Measurements from ENCODE around the gene PKHD1.

Gene PKHD1

DNA sequence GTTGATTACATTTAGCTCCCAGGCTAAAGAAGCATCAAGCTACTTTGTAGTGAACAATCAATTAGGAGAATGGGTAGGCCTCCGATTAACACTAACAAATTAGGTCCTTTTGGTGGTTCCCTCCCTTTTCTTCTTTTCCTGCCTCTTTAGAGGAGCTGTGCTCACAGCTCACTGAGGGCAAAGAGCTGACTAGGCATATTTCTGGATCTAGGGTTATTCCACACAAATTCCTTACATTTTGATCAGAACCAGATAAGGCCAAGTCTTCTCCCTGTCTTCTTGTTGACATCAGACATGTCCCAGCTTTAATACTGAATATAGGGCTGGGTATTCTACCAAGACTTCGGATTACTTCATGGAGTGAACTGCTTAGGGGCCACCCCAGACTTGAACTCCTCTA lies 119.1 kb downstream of the PKHD1 start:
- no peak for DNase-seq (ENCODE audit: low read depth in 1 of 2, low spot score in 1 of 2)
- no peak overlapping the region for H3K27ac ChIP-seq (replicated peaks)
- no peak overlapping the region for H3K4me3 ChIP-seq (replicated peaks; ENCODE audit: insufficient read depth, low read length)
- TF ChIP-seq, protein P1, sequence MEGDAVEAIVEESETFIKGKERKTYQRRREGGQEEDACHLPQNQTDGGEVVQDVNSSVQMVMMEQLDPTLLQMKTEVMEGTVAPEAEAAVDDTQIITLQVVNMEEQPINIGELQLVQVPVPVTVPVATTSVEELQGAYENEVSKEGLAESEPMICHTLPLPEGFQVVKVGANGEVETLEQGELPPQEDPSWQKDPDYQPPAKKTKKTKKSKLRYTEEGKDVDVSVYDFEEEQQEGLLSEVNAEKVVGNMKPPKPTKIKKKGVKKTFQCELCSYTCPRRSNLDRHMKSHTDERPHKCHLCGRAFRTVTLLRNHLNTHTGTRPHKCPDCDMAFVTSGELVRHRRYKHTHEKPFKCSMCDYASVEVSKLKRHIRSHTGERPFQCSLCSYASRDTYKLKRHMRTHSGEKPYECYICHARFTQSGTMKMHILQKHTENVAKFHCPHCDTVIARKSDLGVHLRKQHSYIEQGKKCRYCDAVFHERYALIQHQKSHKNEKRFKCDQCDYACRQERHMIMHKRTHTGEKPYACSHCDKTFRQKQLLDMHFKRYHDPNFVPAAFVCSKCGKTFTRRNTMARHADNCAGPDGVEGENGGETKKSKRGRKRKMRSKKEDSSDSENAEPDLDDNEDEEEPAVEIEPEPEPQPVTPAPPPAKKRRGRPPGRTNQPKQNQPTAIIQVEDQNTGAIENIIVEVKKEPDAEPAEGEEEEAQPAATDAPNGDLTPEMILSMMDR (IDR thresholded peaks at IDR 0.05; ENCODE audit: insufficient read depth, low read length): no peak
- TF ChIP-seq SPI1 (IDR thresholded peaks at IDR 0.05; ENCODE audit: borderline replicate concordance, low read depth) (no peak), POLR2AphosphoS5 (IDR thresholded peaks at IDR 0.05; ENCODE audit: low read depth) (no peak), GABPA (IDR thresholded peaks at IDR 0.05; ENCODE audit: low read depth) (no peak)
- TF ChIP-seq, protein P2, sequence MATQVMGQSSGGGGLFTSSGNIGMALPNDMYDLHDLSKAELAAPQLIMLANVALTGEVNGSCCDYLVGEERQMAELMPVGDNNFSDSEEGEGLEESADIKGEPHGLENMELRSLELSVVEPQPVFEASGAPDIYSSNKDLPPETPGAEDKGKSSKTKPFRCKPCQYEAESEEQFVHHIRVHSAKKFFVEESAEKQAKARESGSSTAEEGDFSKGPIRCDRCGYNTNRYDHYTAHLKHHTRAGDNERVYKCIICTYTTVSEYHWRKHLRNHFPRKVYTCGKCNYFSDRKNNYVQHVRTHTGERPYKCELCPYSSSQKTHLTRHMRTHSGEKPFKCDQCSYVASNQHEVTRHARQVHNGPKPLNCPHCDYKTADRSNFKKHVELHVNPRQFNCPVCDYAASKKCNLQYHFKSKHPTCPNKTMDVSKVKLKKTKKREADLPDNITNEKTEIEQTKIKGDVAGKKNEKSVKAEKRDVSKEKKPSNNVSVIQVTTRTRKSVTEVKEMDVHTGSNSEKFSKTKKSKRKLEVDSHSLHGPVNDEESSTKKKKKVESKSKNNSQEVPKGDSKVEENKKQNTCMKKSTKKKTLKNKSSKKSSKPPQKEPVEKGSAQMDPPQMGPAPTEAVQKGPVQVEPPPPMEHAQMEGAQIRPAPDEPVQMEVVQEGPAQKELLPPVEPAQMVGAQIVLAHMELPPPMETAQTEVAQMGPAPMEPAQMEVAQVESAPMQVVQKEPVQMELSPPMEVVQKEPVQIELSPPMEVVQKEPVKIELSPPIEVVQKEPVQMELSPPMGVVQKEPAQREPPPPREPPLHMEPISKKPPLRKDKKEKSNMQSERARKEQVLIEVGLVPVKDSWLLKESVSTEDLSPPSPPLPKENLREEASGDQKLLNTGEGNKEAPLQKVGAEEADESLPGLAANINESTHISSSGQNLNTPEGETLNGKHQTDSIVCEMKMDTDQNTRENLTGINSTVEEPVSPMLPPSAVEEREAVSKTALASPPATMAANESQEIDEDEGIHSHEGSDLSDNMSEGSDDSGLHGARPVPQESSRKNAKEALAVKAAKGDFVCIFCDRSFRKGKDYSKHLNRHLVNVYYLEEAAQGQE (IDR thresholded peaks at IDR 0.05; ENCODE audit: insufficient replicate concordance, low read depth): no peak
- no peaks in the 10 kb centered on the region for H3K27me3 ChIP-seq (ENCODE audit: insufficient read depth, poor library complexity, severe bottlenecking)

DNA sequence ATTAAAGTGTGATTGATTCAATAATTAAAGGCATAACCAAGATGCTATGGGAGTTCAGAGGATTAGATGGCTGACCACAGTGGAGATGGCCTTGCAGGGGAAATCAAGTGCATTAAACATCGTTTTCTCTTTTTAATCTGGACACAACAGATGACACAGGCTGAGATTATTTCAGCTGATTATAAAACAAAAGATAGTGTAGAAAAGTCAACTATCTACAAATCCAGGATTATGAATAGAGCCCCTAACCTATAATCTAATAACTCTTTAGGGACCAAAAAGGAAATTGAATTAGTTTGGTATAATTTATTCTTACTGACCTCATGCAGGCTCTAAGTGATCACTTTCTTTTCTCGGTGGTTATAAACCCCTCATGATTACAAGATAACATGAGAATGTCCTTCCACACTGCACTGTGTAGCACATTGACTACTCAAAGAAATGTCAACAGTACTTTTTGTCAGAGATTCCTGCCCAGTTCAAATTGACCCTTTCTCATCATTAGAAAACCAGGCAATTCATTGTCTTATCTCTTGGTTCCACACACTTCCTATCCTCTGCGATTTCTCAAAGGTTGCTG lies 122.1 kb downstream of the PKHD1 start:
- no peak overlapping the region for H3K27ac ChIP-seq (replicated peaks)

DNA sequence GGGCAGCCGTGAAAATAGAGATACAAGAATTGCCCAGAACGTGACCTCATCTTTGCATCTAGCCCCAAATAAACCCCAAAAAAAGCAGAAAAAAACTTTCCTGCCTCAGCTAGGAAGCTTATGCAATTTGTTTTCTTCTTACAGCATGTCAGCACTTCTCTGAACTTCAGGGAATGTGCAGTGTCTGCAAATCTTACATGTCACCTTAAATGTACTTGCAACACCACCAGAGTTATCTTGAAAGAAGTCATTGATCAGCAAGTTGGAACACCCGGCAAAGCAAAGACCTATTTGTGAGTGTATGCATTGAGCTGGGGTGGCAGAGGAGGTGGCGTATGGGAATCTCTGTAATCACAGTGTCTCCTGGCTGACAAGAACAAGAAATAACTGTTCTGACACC lies 123.4 kb downstream of the PKHD1 start:
- TF ChIP-seq GABPA (IDR thresholded peaks at IDR 0.05; ENCODE audit: low read depth): no peak
- TF ChIP-seq, protein P1 (IDR thresholded peaks at IDR 0.05; ENCODE audit: insufficient read depth, low read length): no peak
- no peak overlapping the region for H3K4me3 ChIP-seq (replicated peaks; ENCODE audit: insufficient read depth, low read length)
- peaks cover 2% of the 10 kb centered on the region for H3K27me3 ChIP-seq (ENCODE audit: insufficient read depth, poor library complexity, severe bottlenecking)
- no peak for DNase-seq (ENCODE audit: low read depth in 1 of 2, low spot score in 1 of 2)
- no peak overlapping the region for H3K27ac ChIP-seq (replicated peaks)

More for the DNA sequence above, 122.1 kb downstream of the PKHD1 start:
- no peak for DNase-seq (ENCODE audit: low read depth in 1 of 2, low spot score in 1 of 2)
- TF ChIP-seq GABPA (IDR thresholded peaks at IDR 0.05; ENCODE audit: low read depth) (no peak), SPI1 (IDR thresholded peaks at IDR 0.05; ENCODE audit: borderline replicate concordance, low read depth) (no peak), POLR2AphosphoS5 (IDR thresholded peaks at IDR 0.05; ENCODE audit: low read depth) (no peak)
- TF ChIP-seq, protein P1 (IDR thresholded peaks at IDR 0.05; ENCODE audit: insufficient read depth, low read length): no peak
- TF ChIP-seq, protein P2 (IDR thresholded peaks at IDR 0.05; ENCODE audit: insufficient replicate concordance, low read depth): no peak
- peaks cover 2% of the 10 kb centered on the region for H3K27me3 ChIP-seq (ENCODE audit: insufficient read depth, poor library complexity, severe bottlenecking)
- no peak overlapping the region for H3K4me3 ChIP-seq (replicated peaks; ENCODE audit: insufficient read depth, low read length)

DNA sequence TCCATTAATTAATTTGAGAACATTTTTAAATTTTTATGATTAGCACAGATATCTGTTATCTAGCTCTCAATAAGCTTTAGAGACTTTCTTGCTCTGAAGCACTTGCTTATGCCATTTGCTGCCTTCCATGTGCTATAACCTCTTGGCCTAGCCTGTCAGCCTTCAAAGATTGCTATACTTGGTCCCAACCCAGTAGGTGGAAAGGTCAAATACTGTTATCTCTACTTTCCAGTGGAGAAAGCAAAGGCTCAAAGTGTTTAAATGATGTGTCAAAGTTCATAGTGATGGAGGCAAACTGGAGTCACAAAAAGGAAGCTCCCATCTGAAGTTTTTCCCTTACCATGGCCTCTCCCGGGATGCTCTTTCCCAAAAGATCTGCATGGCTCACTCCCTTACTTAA lies 125.1 kb downstream of the PKHD1 start:
- Histone ChIP-seq H3K27ac (replicated peaks) (no peak overlapping the region), H3K27me3 (ENCODE audit: insufficient read depth, poor library complexity, severe bottlenecking) (peaks cover 2% of the 10 kb centered on the region)
- no peak for DNase-seq (ENCODE audit: low read depth in 1 of 2, low spot score in 1 of 2)

More for the DNA sequence above, 125.1 kb downstream of the PKHD1 start:
- no peak overlapping the region for H3K4me3 ChIP-seq (replicated peaks; ENCODE audit: insufficient read depth, low read length)
- TF ChIP-seq POLR2AphosphoS5 (IDR thresholded peaks at IDR 0.05; ENCODE audit: low read depth): no peak
- TF ChIP-seq, protein P2 (IDR thresholded peaks at IDR 0.05; ENCODE audit: insufficient replicate concordance, low read depth): no peak
- TF ChIP-seq GABPA (IDR thresholded peaks at IDR 0.05; ENCODE audit: low read depth): no peak
- TF ChIP-seq, protein P1 (IDR thresholded peaks at IDR 0.05; ENCODE audit: insufficient read depth, low read length): no peak
- TF ChIP-seq SPI1 (IDR thresholded peaks at IDR 0.05; ENCODE audit: borderline replicate concordance, low read depth): no peak

All from HL-60 (cell line).